ENCODE data around the gene IL17RC. TPM values are rescaled to one million over a fixed set of nuclear protein-coding genes. Genes with fewer than 3 reads are reported as not detected.

IL17RC gene
- total and polyA plus RNA-seq, 2 of the 8 experiments (the other 6 are each of a cell fraction or from before 2014, with no cell fraction given): 11.8 to 13.0 TPM

DNA sequence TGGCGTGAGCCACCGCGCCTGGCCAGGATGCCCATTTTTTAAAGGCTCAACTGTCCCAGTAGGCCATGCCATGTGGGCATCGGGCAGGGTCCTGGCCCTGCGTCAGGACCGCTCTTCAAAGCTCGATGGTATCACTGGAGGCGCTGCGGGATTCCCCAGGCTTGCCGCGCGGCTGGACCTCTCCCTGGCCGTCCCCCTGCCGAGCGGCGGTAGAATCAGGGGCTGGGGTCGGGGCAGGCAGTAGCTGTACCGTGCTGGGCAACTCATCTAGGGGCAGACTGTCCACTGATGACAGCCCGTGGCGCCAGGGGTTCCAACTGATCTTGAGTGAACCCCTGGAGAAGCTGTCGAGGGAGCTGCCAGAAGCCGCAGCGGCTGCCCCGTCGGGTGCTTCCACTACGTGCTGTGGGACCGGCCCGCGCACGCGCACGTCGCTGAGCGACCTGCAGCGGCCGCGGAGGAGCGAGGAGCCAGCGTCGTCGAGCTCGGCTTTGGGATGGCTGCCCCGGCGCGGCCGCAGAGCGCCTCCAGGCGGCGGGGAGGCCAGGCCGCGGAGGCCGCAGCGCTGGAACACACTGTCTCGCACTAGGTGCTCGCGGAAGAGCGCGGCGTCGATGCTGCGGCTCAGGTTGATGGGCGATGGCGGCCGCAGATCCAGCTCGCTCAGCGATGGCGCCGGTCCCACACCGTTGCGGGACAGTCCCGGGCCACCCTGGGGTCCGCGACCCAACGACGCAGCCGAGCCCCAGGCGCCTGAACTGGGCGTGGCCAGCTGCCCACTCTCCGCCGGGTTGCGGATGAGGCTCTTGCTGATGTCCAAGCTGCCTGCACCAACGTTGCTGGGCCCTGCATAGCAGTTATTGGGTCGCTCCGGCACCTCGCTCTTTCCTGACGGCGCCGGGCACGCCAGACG is 29.5 kb downstream of the IL17RC start (continued):
- peak; percentile 20; the same call in 1 of the 2 replicates for TF ChIP-seq SP4 (IDR thresholded peaks at IDR 0.05; ENCODE audit: low read length)
- TF ChIP-seq, protein P1, sequence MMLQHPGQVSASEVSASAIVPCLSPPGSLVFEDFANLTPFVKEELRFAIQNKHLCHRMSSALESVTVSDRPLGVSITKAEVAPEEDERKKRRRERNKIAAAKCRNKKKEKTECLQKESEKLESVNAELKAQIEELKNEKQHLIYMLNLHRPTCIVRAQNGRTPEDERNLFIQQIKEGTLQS (IDR thresholded peaks at IDR 0.05; ENCODE audit: insufficient read depth, low read depth, low read length): no peak
- peak; percentile 67 for TF ChIP-seq KDM4A (IDR thresholded peaks at IDR 0.05; ENCODE audit: low read depth, low read length, severe bottlenecking)
- TF ChIP-seq CREB1 (IDR thresholded peaks at IDR 0.05): peak; percentile 70
- no peak for TF ChIP-seq MAFK (IDR thresholded peaks at IDR 0.05; ENCODE audit: low read depth, low read length)
- TF ChIP-seq TAF1 (IDR thresholded peaks at IDR 0.05; ENCODE audit: low read depth, low read length): peak; percentile 47
- no peak for TF ChIP-seq RBBP5 (IDR thresholded peaks at IDR 0.05; ENCODE audit: borderline replicate concordance, low read depth, low read length)
- TF ChIP-seq, protein P2, sequence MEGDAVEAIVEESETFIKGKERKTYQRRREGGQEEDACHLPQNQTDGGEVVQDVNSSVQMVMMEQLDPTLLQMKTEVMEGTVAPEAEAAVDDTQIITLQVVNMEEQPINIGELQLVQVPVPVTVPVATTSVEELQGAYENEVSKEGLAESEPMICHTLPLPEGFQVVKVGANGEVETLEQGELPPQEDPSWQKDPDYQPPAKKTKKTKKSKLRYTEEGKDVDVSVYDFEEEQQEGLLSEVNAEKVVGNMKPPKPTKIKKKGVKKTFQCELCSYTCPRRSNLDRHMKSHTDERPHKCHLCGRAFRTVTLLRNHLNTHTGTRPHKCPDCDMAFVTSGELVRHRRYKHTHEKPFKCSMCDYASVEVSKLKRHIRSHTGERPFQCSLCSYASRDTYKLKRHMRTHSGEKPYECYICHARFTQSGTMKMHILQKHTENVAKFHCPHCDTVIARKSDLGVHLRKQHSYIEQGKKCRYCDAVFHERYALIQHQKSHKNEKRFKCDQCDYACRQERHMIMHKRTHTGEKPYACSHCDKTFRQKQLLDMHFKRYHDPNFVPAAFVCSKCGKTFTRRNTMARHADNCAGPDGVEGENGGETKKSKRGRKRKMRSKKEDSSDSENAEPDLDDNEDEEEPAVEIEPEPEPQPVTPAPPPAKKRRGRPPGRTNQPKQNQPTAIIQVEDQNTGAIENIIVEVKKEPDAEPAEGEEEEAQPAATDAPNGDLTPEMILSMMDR (IDR thresholded peaks at IDR 0.05; ENCODE audit: control extremely low read depth in 1 of 3, insufficient read depth in 1 of 3, low read depth in 1 of 3, low read length in 3 of 3): peak in 2 of 3 experiments; percentile 89 to 92; a peak in 3 of 4 replicates
- TF ChIP-seq TAF7 (optimal IDR thresholded peaks at IDR 0.05; ENCODE audit: borderline replicate concordance, low read depth, low read length): peak; percentile 47
- TF ChIP-seq ASH2L (IDR thresholded peaks at IDR 0.05; ENCODE audit: low read length): peak; percentile 33
